ENCODE results near the gene CMTM7.

Gene CMTM7

DNA sequence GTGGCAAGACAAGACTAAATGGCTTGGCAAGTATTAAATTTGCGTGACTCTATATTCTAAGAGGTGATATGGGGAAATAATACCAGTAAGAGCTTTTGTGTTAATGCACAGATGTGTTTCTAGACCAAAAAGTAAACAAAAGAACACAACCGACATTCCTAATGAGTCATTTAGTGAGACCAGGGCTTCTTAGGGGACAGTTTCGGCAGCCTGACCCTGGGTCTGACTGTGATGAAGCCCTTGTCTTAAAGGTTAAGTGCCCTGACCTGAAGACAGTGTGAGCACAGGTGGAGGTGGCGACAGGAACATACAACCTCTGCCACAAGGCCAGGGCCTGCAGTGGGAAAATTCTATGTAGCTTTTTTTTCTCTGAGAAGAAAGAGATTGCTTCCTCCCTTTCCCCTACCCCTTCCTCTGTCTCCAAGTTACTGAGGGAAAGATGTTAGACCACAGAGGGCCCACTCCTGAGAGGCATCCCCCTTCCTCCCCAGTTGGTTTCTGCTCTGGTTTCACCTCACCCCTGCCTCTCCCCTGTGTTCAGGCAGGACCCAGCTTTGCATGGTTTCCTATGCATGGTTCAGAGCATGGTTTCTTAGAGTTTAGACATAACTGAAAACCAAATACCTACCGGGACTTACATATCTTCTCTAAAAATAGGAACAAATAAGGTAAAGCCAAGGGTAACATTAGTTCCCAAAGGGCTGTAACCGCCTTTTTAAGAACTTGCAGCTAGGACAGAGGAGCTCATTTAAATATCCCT, 24.8 kb upstream of the CMTM7 start:
- Histone ChIP-seq H3K9ac (ENCODE audit: low read depth in 1 of 2, low read length in 2 of 2) (no peak overlapping the region), H3K4me3 (ENCODE audit: low read length in 2 of 2) (no peak overlapping the region), H3K9me3 (ENCODE audit: control insufficient read depth in 2 of 2, low read length in 2 of 2) (no peaks in the 10 kb centered on the region)

DNA sequence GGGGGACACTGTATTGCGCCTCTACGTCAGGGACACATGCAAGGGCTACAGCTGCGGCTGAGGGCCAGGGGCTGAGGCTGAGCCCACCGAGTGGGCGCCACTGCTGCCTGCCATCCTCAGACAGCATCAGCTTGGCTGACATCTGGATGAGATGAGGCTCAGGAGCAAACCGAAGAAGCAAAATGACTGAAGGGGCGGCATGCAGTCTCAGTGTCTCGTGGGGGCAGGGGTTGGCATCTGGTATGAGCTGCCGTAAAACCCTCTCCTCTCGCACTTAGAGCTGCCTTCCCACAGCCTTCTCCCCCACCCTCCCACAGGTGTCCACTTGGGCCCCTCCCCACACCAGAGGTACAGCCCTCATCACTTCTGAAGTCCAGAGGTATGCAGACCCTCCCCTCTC, 24.2 kb upstream of the CMTM7 start:
- Histone ChIP-seq H3K27me3 (ENCODE audit: control insufficient read depth in 2 of 2, insufficient read depth in 2 of 2, low read length in 2 of 2) (no peaks in the 10 kb centered on the region), H3K27ac (ENCODE audit: low read depth in 2 of 2, low read length in 2 of 2) (no peak overlapping the region), H3K9me3 (ENCODE audit: control insufficient read depth in 2 of 2, low read length in 2 of 2) (no peaks in the 10 kb centered on the region), H3K36me3 (ENCODE audit: control insufficient read depth in 2 of 2, insufficient read depth in 2 of 2, low read length in 2 of 2) (peaks cover under 1 to 3% of the 10 kb centered on the region in 2 donors), H3K4me1 (ENCODE audit: control insufficient read depth in 2 of 2, insufficient read depth in 2 of 2, low read length in 2 of 2) (no peaks in the 10 kb centered on the region), H3K4me3 (ENCODE audit: low read length in 2 of 2) (no peak overlapping the region), H3K9ac (ENCODE audit: low read depth in 1 of 2, low read length in 2 of 2) (no peak overlapping the region)

More for the DNA sequence above, 24.8 kb upstream of the CMTM7 start:
- no peaks in the 10 kb centered on the region for H3K27me3 ChIP-seq (ENCODE audit: control insufficient read depth in 2 of 2, insufficient read depth in 2 of 2, low read length in 2 of 2)
- H3K4me1 ChIP-seq (ENCODE audit: control insufficient read depth in 2 of 2, insufficient read depth in 2 of 2, low read length in 2 of 2), result no peaks in the 10 kb centered on the region
- H3K36me3 ChIP-seq (ENCODE audit: control insufficient read depth in 2 of 2, insufficient read depth in 2 of 2, low read length in 2 of 2), result peaks cover 3% of the 10 kb centered on the region in 2 donors
- H3K27ac ChIP-seq (ENCODE audit: low read depth in 2 of 2, low read length in 2 of 2), result no peak overlapping the region

DNA sequence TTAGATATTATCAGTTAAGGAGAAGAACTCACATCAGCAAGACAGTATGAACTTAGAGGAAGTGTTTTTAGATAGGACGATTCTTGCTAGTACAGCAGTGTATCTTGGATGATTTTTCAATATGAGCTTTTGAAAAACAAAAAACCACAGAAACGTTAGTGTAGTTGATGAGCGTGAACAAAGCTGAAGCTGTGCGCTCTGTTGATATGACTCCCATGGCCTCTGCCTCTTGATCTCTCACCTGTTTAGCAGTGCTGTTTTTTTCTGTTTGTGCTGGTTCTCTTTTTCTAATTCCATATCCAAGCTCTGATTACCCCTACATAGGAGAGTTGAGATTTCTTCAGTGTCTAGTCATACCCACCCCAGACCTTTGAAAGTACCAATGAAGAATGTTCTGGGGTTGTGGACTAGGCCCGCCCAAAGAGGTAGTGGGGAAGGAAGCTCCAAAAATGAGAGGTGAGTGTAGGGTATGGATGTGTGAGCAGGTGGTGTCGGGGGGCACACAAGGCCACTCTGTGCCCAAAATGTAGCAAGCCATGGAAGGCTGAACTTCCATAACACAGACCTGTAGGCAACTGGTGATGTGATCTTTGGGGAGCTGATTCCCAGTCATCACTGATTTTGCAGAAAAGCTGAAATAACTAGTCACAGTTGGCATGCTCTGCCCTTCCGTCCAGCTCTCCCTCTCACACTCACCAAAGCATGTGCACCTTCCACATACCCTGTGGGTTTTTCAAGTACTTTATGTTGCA, 20.0 kb upstream of the CMTM7 start:
- Histone ChIP-seq H3K27me3 (ENCODE audit: control insufficient read depth in 2 of 2, insufficient read depth in 2 of 2, low read length in 2 of 2) (no peaks in the 10 kb centered on the region), H3K4me1 (ENCODE audit: control insufficient read depth in 2 of 2, insufficient read depth in 2 of 2, low read length in 2 of 2) (no peaks in the 10 kb centered on the region), H3K4me3 (ENCODE audit: low read length in 2 of 2) (no peak overlapping the region), H3K36me3 (ENCODE audit: control insufficient read depth in 2 of 2, insufficient read depth in 2 of 2, low read length in 2 of 2) (peaks cover 0 to 3% of the 10 kb centered on the region in 2 donors), H3K9ac (ENCODE audit: low read depth in 1 of 2, low read length in 2 of 2) (no peak overlapping the region), H3K9me3 (ENCODE audit: control insufficient read depth in 2 of 2, low read length in 2 of 2) (no peaks in the 10 kb centered on the region), H3K27ac (ENCODE audit: low read depth in 2 of 2, low read length in 2 of 2) (no peak overlapping the region)

- Histone ChIP-seq H3K27ac (ENCODE audit: low read depth in 2 of 2, low read length in 2 of 2) (no peak overlapping the region), H3K9me3 (ENCODE audit: control insufficient read depth in 2 of 2, low read length in 2 of 2) (no peaks in the 10 kb centered on the region), H3K36me3 (ENCODE audit: control insufficient read depth in 2 of 2, insufficient read depth in 2 of 2, low read length in 2 of 2) (peaks cover 0 to 3% of the 10 kb centered on the region in 2 donors), H3K4me3 (ENCODE audit: low read length in 2 of 2) (no peak overlapping the region), H3K9ac (ENCODE audit: low read depth in 1 of 2, low read length in 2 of 2) (no peak overlapping the region), H3K27me3 (ENCODE audit: control insufficient read depth in 2 of 2, insufficient read depth in 2 of 2, low read length in 2 of 2) (no peaks in the 10 kb centered on the region), H3K4me1 (ENCODE audit: control insufficient read depth in 2 of 2, insufficient read depth in 2 of 2, low read length in 2 of 2) (no peaks in the 10 kb centered on the region)
Measured at GRCh38 chr3:32372213-32372490, 19.5 kb upstream of the CMTM7 start.

DNA sequence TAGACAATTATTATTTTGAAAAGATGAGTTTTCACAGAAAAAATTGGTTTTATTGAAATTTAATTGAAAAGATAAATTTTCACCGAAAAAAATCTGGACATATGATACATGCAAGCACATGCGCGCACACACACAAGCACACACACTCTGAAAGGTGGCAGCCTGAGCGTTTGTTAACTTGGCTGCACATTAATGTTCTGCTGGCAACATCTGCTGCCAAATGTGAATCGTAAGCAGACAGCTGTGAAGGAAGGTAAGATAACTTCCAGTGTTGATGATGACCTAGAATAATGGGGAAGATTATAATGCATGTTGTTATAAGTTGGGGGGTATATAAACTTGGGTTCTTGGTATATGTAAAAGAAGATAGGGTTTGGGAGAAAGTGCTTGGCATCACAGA, 18.4 kb upstream of the CMTM7 start:
- Histone ChIP-seq H3K4me3 (ENCODE audit: low read length in 2 of 2) (no peak overlapping the region), H3K27ac (ENCODE audit: low read depth in 2 of 2, low read length in 2 of 2) (no peak overlapping the region), H3K27me3 (ENCODE audit: control insufficient read depth in 2 of 2, insufficient read depth in 2 of 2, low read length in 2 of 2) (no peaks in the 10 kb centered on the region), H3K9ac (ENCODE audit: low read depth in 1 of 2, low read length in 2 of 2) (no peak overlapping the region), H3K36me3 (ENCODE audit: control insufficient read depth in 2 of 2, insufficient read depth in 2 of 2, low read length in 2 of 2) (no peaks in the 10 kb centered on the region), H3K9me3 (ENCODE audit: control insufficient read depth in 2 of 2, low read length in 2 of 2) (no peaks in the 10 kb centered on the region), H3K4me1 (ENCODE audit: control insufficient read depth in 2 of 2, insufficient read depth in 2 of 2, low read length in 2 of 2) (no peaks in the 10 kb centered on the region)

- H3K4me3 ChIP-seq (ENCODE audit: low read length in 2 of 2), result no peak overlapping the region
- no peaks in the 10 kb centered on the region for H3K9me3 ChIP-seq (ENCODE audit: control insufficient read depth in 2 of 2, low read length in 2 of 2)
- no peaks in the 10 kb centered on the region for H3K4me1 ChIP-seq (ENCODE audit: control insufficient read depth in 2 of 2, insufficient read depth in 2 of 2, low read length in 2 of 2)
- no peaks in the 10 kb centered on the region for H3K27me3 ChIP-seq (ENCODE audit: control insufficient read depth in 2 of 2, insufficient read depth in 2 of 2, low read length in 2 of 2)
- H3K27ac ChIP-seq (ENCODE audit: low read depth in 2 of 2, low read length in 2 of 2), result no peak overlapping the region
- no peak overlapping the region for H3K9ac ChIP-seq (ENCODE audit: low read depth in 1 of 2, low read length in 2 of 2)
- H3K36me3 ChIP-seq (ENCODE audit: control insufficient read depth in 2 of 2, insufficient read depth in 2 of 2, low read length in 2 of 2), result no peaks in the 10 kb centered on the region
Measured at GRCh38 chr3:32373844-32374243, 17.8 kb upstream of the CMTM7 start.

- no peaks in the 10 kb centered on the region for H3K36me3 ChIP-seq (ENCODE audit: control insufficient read depth in 2 of 2, insufficient read depth in 2 of 2, low read length in 2 of 2)
- H3K9ac ChIP-seq (ENCODE audit: low read depth in 1 of 2, low read length in 2 of 2), result no peak overlapping the region
Measured at GRCh38 chr3:32374788-32375595, 16.7 kb upstream of the CMTM7 start.

GRCh38 chr3:32375596-32375930, 16.1 kb upstream of the CMTM7 start:
- Histone ChIP-seq H3K9me3 (ENCODE audit: control insufficient read depth in 2 of 2, low read length in 2 of 2) (no peaks in the 10 kb centered on the region), H3K27me3 (ENCODE audit: control insufficient read depth in 2 of 2, insufficient read depth in 2 of 2, low read length in 2 of 2) (no peaks in the 10 kb centered on the region), H3K9ac (ENCODE audit: low read depth in 1 of 2, low read length in 2 of 2) (no peak overlapping the region), H3K36me3 (ENCODE audit: control insufficient read depth in 2 of 2, insufficient read depth in 2 of 2, low read length in 2 of 2) (no peaks in the 10 kb centered on the region), H3K27ac (ENCODE audit: low read depth in 2 of 2, low read length in 2 of 2) (no peak overlapping the region), H3K4me3 (ENCODE audit: low read length in 2 of 2) (no peak overlapping the region), H3K4me1 (ENCODE audit: control insufficient read depth in 2 of 2, insufficient read depth in 2 of 2, low read length in 2 of 2) (no peaks in the 10 kb centered on the region)

More at GRCh38 chr3:32374788-32375595, 16.7 kb upstream of the CMTM7 start:
- Histone ChIP-seq H3K9me3 (ENCODE audit: control insufficient read depth in 2 of 2, low read length in 2 of 2) (no peaks in the 10 kb centered on the region), H3K27me3 (ENCODE audit: control insufficient read depth in 2 of 2, insufficient read depth in 2 of 2, low read length in 2 of 2) (no peaks in the 10 kb centered on the region), H3K4me3 (ENCODE audit: low read length in 2 of 2) (no peak overlapping the region), H3K27ac (ENCODE audit: low read depth in 2 of 2, low read length in 2 of 2) (no peak overlapping the region), H3K4me1 (ENCODE audit: control insufficient read depth in 2 of 2, insufficient read depth in 2 of 2, low read length in 2 of 2) (no peaks in the 10 kb centered on the region)

DNA sequence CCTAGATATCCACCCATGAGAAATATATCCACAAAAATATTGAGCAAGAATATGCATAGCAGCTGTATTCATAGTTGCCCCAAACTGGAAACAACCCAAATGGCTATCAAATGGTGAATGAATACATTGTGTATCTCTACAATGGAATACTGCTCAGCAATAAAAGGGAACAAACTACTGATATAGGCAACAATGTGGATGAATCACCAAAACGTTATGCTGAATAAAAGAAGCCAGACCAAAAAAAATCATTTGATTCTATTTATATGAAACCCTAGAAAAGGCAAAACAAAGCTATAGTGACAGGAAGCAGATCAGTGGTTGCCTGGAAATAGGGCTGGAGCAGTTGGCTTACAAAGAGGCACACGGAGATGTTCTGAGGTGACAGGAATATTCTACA, 15.5 kb upstream of the CMTM7 start:
- no peaks in the 10 kb centered on the region for H3K36me3 ChIP-seq (ENCODE audit: control insufficient read depth in 2 of 2, insufficient read depth in 2 of 2, low read length in 2 of 2)
- H3K4me1 ChIP-seq (ENCODE audit: control insufficient read depth in 2 of 2, insufficient read depth in 2 of 2, low read length in 2 of 2), result no peaks in the 10 kb centered on the region
- no peak overlapping the region for H3K4me3 ChIP-seq (ENCODE audit: low read length in 2 of 2)
- no peak overlapping the region for H3K27ac ChIP-seq (ENCODE audit: low read depth in 2 of 2, low read length in 2 of 2)
- H3K9ac ChIP-seq (ENCODE audit: low read depth in 1 of 2, low read length in 2 of 2), result no peak overlapping the region
- no peaks in the 10 kb centered on the region for H3K9me3 ChIP-seq (ENCODE audit: control insufficient read depth in 2 of 2, low read length in 2 of 2)
- no peaks in the 10 kb centered on the region for H3K27me3 ChIP-seq (ENCODE audit: control insufficient read depth in 2 of 2, insufficient read depth in 2 of 2, low read length in 2 of 2)

- no peaks in the 10 kb centered on the region for H3K36me3 ChIP-seq (ENCODE audit: control insufficient read depth in 2 of 2, insufficient read depth in 2 of 2, low read length in 2 of 2)
- H3K9ac ChIP-seq (ENCODE audit: low read depth in 1 of 2, low read length in 2 of 2), result no peak overlapping the region
- no peaks in the 10 kb centered on the region for H3K9me3 ChIP-seq (ENCODE audit: control insufficient read depth in 2 of 2, low read length in 2 of 2)
- H3K4me3 ChIP-seq (ENCODE audit: low read length in 2 of 2), result no peak overlapping the region
- H3K4me1 ChIP-seq (ENCODE audit: control insufficient read depth in 2 of 2, insufficient read depth in 2 of 2, low read length in 2 of 2), result no peaks in the 10 kb centered on the region
- no peak overlapping the region for H3K27ac ChIP-seq (ENCODE audit: low read depth in 2 of 2, low read length in 2 of 2)
- no peaks in the 10 kb centered on the region for H3K27me3 ChIP-seq (ENCODE audit: control insufficient read depth in 2 of 2, insufficient read depth in 2 of 2, low read length in 2 of 2)
Measured at GRCh38 chr3:32379831-32380500, 11.7 kb upstream of the CMTM7 start.
